Measurements from ENCODE around the gene GATA3.

Gene GATA3

DNA sequence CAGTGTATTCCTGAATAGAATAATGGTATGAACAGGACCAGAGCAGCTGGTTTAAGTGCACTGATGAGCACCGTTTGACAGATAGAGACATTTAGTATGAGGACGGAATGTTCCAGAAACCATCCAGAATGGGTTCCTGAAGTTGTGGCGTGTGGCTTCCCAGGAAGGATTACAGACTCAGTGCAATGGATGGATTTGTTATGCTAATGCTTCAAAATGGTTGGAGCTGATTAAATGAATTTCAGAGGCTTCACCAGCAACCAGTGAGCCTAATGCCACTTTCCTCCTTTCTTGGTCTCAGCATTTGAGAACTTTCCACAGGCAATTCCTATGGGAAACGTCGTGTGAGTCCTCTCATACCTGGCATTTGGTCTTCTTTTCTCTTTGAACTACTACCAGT is 9.9 kb downstream of the GATA3 start:
- DNase-seq (ENCODE audit: low spot score), result no peak

DNA sequence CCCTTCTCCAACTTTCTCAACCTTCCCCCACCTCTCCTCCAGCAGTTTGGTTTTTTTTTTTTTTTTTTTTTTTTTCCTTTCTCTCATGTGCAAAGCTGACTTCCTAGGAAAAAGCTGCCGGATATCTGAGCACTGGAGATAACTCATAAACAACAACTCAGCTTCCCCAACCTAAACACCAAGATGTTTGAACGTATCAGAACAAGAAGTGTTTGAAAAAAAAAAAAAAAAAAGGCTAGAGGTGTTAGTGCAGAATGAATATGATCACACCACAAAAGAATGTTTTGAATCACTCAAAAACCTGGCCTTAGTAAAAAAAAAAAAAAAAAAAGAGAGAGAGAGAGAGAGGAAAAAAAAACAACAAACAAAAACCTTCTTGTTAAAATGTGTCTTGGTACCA is 11.2 kb downstream of the GATA3 start:
- no peak for DNase-seq (ENCODE audit: low spot score)

DNA sequence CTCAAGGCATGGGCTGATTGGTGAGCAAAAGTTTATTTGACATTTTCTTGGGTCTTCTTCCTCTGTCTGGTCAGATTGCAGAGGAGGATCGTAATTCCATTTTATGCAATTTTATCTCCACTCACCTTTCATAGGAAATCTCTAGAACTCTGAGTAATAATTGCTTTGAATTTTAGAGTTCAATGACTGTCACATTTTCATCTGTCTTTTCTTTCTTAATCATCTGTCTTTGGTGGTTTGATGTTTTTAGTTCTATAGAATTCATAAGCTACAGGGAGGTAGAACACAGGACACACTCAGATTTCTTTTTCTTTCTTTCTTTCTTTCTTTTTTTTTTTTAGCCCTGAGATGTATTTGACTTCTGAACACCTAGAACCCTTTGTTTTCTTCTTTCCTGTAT is 11.6 kb downstream of the GATA3 start:
- DNase-seq (ENCODE audit: low spot score), result no peak

DNA sequence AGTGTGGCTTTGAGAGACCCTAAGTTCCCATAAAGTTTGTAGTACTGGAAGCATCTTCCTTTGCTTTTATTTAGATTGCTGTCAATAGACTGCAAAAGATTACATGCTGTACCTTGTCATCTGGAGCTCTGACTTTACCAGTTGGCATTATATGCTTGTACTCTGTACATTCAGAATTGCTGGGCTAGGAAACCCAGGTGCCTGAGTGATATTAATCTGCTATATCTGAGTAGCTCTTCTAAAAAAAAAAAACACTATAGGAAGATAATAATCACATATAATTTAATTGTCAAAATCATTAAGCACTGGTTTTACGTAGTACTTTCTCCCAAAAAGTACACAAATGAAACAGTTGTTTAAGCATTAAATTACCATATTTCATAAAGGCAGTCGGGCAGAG is 12.3 kb downstream of the GATA3 start:
- DNase-seq (ENCODE audit: low spot score), result no peak

DNA sequence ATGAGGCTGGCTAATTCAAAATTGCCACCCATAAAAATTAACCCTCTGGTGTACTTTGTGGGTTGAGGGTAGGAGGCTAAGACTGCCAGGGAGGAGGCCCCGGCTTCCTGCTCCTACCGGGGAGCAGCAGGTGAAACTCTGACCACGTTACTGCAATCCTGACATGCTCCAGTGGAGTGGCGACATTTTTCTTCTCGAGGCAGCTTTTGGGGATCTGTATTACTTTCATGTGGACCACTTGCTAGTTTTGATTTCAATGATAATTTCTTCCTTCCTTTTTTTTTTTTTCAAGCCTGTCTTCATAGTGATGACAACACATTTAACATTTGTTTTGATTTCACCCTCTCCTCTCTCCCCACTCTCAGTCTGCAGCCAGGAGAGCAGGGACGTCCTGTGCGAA is 14.6 kb downstream of the GATA3 start:
- DNase-seq (ENCODE audit: low spot score), result no peak

DNA sequence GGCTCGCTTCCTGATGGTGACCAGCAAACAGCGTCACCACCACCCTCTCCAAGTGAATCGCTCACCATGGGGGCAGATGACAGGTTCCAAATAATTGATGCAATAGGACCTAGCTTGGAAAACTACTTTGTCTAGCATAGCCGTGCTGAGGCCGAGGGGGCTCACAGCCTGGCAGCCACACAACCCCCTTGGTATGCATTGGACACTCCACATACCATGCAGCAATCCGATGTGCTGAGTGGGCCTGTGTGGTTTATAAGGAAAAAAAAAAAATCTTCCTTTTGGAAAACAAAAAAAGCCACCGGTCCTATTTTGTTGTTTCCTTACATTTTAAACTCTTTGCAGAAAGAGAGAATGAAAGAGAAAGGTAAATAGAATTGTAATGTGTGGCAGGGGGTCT is 15.1 kb downstream of the GATA3 start:
- DNase-seq (ENCODE audit: low spot score), result no peak

DNA sequence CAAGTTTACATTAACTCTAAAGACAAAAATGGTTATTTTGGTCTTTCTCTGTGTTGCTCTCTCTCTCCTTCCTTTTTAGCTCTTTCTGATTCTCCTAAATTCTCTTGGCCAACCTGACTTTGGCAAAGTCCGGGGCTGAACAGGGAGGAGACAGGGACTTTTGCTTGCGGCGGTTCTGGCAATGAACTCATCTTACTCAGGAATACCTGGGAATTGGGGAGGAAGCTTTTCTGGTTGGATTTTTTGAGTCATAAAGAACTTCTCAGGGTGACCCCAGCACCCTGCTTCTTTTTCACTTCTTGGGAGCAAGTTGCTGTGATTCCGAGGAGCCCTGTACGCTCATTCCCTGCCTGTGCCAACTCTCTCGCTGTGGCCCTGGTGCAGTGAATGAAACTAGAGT is 16.0 kb downstream of the GATA3 start:
- DNase-seq (ENCODE audit: low spot score), result no peak

DNA sequence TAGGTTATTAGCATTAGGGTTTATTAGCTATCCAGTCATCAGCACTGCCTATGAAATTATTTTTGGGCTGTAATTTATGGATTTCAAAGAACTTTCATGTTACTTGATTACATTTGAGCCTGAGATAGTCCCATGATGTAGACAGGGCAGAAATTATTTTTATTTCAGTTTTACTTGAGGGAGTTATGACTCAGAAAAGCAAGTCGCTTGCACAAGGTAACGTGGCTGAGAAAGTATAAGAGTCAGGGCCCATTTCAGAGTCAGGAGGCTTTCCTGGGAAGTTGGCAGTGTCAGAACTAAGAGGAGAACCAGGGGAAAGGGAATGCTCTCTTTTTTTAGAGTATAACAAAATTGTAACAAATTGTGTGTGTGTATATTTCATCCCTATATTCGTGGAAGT is 16.5 kb downstream of the GATA3 start:
- DNase-seq (ENCODE audit: low spot score), result no peak

DNA sequence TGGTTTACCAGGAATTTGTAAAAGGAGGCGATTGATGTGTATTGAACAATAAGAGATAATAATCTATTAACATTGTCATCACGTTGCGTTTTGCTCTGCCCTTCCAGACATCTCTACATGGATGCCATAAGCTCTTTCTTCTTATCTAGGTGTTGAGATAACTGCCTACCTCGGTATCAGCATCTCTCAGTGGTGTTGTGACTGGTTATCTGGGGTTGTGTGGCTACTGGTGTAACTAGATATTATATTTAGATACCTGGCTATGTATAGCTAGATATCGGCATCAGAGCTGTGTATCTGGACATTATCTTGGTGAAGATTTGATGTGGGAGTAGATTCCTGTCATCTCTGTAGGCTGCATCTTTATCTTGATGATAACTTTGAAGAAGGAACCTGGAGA is 17.2 kb downstream of the GATA3 start:
- no peak for DNase-seq (ENCODE audit: low spot score)

DNA sequence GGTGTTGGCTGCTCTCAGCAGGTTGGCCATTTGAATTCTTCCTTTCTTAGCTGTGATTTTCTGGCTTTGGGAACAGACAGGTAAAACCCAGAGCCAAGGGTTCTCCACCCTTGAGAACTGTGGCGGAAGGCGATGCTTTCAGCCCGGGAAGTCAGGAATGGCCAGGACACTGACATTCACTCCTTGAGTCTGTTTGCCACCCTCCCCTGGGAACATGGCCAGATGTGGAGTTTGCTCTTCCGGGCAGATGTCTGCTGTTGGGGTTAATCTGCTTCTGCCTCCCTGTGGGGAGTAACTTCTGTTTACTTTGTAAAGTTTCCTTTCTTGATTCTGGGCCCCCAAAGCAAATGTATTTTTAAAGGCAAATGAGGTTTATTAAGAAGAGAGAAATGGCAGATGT is 17.7 kb downstream of the GATA3 start:
- no peak for DNase-seq (ENCODE audit: low spot score)

DNA sequence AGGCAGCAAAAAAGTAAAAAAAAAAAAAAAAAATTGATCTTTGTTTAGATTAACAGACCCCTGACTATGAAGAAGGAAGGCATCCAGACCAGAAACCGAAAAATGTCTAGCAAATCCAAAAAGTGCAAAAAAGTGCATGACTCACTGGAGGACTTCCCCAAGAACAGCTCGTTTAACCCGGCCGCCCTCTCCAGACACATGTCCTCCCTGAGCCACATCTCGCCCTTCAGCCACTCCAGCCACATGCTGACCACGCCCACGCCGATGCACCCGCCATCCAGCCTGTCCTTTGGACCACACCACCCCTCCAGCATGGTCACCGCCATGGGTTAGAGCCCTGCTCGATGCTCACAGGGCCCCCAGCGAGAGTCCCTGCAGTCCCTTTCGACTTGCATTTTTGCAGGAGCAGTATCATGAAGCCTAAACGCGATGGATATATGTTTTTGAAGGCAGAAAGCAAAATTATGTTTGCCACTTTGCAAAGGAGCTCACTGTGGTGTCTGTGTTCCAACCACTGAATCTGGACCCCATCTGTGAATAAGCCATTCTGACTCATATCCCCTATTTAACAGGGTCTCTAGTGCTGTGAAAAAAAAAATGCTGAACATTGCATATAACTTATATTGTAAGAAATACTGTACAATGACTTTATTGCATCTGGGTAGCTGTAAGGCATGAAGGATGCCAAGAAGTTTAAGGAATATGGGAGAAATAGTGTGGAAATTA is 19.4 kb downstream of the GATA3 start:
- DNase-seq (ENCODE audit: low spot score), result no peak

DNA sequence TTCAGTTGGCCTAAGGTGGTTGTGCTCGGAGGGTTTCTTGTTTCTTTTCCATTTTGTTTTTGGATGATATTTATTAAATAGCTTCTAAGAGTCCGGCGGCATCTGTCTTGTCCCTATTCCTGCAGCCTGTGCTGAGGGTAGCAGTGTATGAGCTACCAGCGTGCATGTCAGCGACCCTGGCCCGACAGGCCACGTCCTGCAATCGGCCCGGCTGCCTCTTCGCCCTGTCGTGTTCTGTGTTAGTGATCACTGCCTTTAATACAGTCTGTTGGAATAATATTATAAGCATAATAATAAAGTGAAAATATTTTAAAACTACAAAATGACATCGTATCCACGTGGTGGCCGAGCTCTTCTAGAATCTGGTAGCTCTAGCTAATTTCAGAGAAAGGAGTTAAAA is 20.4 kb downstream of the GATA3 start:
- DNase-seq (ENCODE audit: low spot score), result no peak

DNA sequence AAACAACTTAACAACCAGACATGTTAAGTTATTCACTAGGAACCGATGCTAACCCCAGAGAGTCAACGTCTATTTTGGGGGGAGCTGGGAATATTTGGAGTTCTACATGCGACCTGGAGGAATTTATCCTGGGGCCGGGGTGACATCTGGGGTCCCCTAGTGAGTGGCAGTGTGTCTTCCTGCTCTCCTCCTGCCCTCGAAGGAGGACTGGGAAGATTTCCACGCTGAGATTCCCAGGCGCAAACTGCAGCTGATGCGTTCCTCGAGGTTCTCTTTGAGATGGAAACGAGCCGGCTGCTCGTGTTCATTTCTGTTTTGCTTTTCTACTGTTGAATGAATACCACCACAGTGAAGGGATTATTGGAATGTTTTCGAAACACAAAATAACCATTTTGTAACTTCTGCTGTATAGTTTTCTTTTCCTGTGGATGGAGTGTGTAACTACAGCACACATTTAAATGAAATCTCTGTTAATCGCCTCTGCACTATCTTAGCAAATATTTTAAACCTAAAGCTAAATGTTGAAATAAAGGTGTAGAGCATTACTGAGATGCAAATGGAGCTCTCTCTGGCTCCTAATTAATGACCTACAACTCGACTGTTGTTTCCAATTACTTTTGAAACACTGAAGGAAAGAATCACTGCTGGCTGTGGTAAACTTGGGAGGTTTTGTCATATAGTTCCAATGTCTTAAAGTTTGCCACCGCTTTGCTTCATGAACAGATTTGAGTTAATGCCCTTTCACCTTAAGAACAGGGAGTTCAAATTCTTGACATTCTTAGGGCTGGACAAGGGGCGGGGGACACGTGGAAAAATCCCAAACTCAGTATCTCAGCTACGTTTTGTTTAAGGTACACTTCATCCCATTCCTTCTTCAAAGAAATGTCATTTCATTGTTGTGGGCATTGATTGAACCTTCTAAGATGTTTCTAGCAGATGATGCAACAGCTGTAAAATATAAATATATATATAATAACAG is 21.1 kb downstream of the GATA3 start:
- no peak for DNase-seq (ENCODE audit: low spot score)

DNA sequence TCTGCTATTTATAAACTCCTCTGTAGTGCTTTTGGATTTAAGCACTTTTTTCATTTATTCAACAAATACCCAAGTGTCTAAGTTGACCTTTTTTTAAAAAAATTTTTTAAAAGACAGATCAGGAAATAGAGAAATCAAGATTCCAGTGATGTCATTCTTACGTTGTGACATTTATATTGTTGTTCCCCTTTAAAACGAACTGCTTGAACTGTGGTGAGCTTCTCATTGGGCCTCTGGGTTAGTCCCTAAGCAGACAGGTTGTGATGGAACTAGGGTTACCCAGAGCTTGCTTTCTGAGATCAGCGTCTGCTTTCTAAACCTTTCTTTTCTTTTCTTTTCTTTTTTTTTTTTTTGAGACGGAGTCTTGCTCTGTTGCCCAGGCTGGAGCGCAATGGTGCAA is 22.4 kb downstream of the GATA3 start:
- DNase-seq (ENCODE audit: low spot score), result no peak

DNA sequence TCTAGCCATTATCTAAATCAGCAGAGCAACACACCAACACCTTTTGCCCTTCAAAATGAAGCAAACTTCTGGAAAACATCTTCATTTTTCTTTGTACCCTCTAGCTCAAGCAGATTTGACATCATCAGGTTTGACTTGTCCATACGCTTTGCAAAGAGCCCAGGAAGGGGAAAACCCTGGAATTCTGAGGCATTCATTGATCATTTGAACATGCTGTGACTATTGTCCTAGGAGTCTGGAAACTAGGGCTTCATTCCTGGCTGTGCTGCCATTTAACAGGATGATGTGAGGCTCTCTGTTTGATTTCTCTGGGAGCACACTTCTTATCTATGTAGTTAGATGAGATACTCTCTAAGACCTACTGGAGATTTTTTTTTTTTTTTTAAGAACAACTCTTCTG is 23.5 kb downstream of the GATA3 start:
- no peak for DNase-seq (ENCODE audit: low spot score)

DNA sequence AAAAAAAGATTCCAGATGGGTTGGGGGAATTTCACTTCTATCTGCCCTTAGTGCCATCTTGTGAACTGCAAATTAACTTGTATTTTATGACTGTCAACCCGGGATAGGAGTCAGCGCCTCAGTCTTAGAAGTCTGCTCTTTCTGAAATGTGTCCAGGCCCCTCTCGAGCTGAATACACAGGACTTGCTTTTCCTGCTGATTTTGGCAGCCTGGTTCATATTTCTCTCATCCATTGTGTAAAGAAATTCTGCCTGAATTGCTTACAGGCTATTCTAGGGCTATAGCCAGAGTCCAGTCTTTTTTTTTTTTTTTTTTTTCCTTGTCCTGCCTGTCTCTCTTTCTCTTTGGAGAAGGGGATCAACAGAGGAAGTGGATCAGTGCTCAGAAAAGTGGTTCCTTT is 24.6 kb downstream of the GATA3 start:
- no peak for DNase-seq (ENCODE audit: low spot score)

DNA sequence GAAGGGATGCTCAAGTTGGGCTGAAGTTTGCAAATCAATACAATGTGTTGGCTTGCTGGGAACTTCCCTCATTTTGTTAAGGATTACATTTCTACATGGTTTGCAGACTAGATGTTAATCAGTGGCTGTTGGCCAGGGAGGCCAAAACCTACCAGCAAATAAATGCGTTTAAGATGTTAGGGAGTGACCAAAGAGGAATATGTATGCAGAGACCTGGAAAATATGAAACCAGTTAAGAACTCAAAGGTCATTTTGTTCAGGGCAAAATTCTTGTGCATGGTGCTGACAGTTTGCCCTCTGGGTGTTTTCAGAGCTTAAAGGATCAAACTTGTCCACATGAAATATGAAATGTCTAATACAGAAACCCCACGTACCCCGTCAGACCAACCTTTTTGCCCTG is 30.3 kb downstream of the GATA3 start:
- no peak for DNase-seq (ENCODE audit: low spot score)

DNA sequence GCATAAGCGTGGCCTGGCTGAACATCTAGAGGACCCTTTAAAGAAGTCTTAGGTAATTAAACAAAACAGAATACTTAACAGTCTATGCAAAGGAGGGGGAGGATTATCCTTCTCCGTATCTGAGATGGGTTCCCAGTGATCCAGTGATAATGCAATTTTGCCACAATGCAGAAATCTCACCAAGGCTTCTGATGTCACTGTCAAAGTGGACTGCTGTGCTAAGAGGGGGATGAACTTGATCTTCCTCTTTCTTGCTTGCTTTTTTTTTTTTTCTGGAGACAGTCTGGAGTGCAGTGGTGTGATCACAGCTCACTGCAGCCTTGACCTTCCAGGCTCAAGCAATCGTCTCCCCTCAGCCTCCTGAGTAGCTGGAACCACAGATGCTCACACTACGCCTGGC is 30.8 kb downstream of the GATA3 start:
- no peak for DNase-seq (ENCODE audit: low spot score)

DNA sequence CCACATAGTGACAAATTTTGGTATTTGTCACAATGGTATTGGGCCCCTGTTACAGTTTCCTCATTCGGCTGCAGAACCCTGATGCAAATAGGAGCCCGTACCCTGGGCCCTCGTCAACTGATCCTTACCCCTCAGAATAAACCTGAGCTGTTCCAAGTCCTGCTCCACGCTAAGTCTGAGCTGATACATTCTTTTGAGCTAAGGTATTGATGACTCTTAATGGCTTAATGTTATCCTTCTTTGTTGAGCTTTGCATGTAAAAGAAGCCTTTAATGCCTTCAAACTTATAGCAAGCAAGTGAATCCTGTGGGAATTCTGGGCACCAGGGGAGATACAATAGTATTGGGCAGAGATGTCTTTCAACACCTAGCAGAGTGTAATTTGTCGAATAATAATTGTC is 31.8 kb downstream of the GATA3 start:
- DNase-seq (ENCODE audit: low spot score), result no peak

DNA sequence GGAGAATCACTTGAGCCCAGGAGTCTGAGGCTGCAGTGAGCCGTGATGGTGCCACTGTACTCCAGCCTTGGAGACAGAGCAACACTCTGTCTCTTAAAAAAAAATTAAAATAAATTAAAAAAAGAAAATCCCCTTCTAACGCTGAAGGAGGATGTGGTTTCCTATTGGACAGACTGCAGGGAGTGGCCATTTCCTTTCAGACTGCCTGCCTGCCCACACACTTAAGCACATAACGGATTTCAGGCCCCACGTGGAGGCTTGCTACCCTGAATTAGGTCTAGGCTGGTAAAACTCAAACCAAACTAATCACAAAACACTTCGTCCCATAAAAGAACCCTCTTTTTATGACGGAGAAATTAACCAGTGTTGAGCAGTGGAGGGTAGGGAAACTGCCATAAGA is 34.0 kb downstream of the GATA3 start:
- peak; percentile 62 for DNase-seq (ENCODE audit: low spot score)

DNA sequence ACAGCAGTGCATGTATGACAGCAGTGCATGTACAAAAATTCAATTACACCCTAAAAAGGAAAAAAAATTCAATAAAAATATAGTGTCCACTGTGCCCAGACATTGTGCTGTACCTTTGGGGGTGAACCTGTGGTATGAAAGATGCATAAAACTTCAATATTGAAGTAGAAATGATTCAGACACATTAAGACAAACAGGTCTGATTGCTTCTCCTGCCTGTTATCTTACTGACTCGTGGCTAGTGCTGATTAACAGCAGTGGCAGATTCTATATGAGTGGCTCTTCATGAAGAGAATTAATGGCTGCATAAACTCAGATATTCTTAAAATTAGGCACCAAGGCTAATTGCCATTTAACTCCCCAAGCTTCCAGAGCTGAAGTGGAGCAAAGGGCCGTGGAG is 37.9 kb downstream of the GATA3 start:
- DNase-seq (ENCODE audit: low spot score), result no peak

DNA sequence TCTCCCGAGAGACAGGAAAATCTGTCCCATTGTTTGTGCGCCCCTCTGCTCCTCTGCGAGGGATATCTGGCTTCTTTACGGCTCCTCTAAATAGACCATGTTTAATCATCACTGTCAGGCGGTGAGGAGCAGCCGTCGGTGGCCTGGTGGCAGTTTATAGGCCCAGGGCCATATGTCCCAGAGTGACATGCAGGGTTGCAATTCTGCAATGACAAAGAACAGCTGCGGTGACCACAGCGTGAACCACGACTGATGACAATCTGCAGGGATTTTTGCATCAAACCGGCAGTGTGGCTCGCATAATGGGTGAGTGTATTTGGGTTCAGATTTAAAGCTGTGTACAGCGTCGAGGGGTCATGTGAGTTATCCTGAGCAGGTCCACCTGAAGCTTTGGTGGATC is 41.5 kb downstream of the GATA3 start:
- no peak for DNase-seq (ENCODE audit: low spot score)

DNA sequence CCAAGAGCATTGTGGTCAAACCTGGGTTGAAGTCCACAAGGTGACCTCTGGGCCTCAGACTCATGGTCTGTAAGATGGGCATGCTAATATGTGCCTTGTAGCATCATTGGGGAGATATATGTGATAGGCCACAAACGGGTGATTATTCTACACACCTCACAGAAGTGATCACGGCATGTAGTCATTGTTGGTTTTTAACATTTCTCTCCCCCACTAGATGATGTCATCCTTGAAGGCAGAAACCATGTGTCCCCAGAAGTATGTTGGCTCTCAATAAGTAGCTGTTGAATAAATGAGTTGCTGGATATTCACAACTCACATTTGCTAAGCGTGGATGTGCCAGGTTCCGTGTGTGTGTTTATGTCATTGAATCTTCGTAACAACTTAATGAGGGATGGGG is 42.4 kb downstream of the GATA3 start:
- no peak for DNase-seq (ENCODE audit: low spot score)

DNA sequence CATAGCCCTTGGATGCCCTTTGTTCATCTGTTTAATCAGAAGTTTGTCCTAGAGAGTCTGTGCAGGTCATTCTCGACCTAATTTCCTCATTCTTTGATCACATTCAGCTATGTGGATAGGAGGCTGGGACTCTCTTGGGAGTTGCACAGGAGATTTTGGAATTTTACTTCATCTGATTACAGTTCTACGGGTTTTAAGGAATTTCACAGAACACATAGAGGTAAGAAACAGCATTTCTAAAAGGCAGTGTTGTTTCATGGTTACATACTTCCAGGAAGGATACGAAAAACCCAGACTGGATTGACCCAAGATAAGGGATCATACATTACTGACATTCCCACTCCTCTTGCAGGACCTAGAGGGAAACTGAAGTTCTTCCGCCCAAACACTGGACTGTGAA is 45.9 kb downstream of the GATA3 start:
- DNase-seq (ENCODE audit: low spot score), result no peak
